ENCODE results near the gene POLG2.

GRCh38 chr17:64431534-64431933 is 65.3 kb downstream of the POLG2 start:
- TF ChIP-seq, protein P1, sequence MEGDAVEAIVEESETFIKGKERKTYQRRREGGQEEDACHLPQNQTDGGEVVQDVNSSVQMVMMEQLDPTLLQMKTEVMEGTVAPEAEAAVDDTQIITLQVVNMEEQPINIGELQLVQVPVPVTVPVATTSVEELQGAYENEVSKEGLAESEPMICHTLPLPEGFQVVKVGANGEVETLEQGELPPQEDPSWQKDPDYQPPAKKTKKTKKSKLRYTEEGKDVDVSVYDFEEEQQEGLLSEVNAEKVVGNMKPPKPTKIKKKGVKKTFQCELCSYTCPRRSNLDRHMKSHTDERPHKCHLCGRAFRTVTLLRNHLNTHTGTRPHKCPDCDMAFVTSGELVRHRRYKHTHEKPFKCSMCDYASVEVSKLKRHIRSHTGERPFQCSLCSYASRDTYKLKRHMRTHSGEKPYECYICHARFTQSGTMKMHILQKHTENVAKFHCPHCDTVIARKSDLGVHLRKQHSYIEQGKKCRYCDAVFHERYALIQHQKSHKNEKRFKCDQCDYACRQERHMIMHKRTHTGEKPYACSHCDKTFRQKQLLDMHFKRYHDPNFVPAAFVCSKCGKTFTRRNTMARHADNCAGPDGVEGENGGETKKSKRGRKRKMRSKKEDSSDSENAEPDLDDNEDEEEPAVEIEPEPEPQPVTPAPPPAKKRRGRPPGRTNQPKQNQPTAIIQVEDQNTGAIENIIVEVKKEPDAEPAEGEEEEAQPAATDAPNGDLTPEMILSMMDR (conservative IDR thresholded peaks at IDR 0.05 in 1 of 2, IDR thresholded peaks at IDR 0.05 in 1 of 2; ENCODE audit: extremely low read depth in 1 of 2, insufficient read depth in 1 of 2, low read depth in 1 of 2, low read length in 2 of 2), result no peak
- TF ChIP-seq EZH2 (IDR thresholded peaks at IDR 0.05; ENCODE audit: borderline replicate concordance, low read length), result no peak
